MM.1S (cell line): ENCODE data around the gene UBE2QL1.

ENCODE experiments used
- DNase-seq: peaks from one replicate; pipeline ENCODE4 v3.0.0-alpha.2; 2015
- H2AFZ ChIP-seq: fragments of 300-600 bp; sonication (generic); 2 replicates; pipeline ENCODE4 v1.6.0; 2016; ENCODE audit warnings: antibody characterized with exemption, low read length
- H3F3A ChIP-seq: fragments of 300-600 bp; sonication (generic); 2 replicates; pipeline ENCODE4 v1.6.1; 2016; ENCODE audit warnings: mild to moderate bottlenecking, antibody characterized with exemption, low read length, moderate library complexity, mixed read lengths; ENCODE audit not compliant: insufficient read depth
- H3K27ac ChIP-seq: fragments of 300-600 bp; sonication (generic); 2 replicates; pipeline ENCODE4 v1.5.1; 2016; ENCODE audit warnings: mild to moderate bottlenecking, low read length
- H3K27me3 ChIP-seq: fragments of 300-600 bp; sonication (generic); replicated peaks from 2 replicates; pipeline ENCODE4 v1.6.0; 2016; ENCODE audit warnings: low read length; ENCODE audit not compliant: insufficient read depth
- H3K36me3 ChIP-seq: fragments of 300-600 bp; sonication (generic); replicated peaks from 2 replicates; pipeline ENCODE4 v1.6.1; 2016; ENCODE audit warnings: mild to moderate bottlenecking, low read length, mixed read lengths; ENCODE audit not compliant: insufficient read depth
- H3K4me1 ChIP-seq: fragments of 300-600 bp; sonication (generic); 2 replicates; pipeline ENCODE4 v1.6.1; 2016; ENCODE audit warnings: low read length, mixed read lengths
- H3K4me2 ChIP-seq: fragments of 300-600 bp; sonication (generic); 2 replicates; pipeline ENCODE4 v1.6.0; 2016; ENCODE audit warnings: low read depth, low read length
- H3K4me3 ChIP-seq: fragments of 300-600 bp; sonication (generic); 2 replicates; pipeline ENCODE4 v1.5.1; 2016; ENCODE audit warnings: low read length, mixed read lengths
- H3K79me2 ChIP-seq: fragments of 300-600 bp; sonication (generic); 2 replicates; pipeline ENCODE4 v1.6.1; 2016; ENCODE audit warnings: mixed run types, low read length, mixed read lengths
- H3K9ac ChIP-seq: fragments of 300-600 bp; sonication (generic); 2 replicates; pipeline ENCODE4 v1.6.1; 2016; ENCODE audit warnings: low read length, mixed read lengths
- H3K9me2 ChIP-seq: fragments of 300-600 bp; sonication (generic); replicated peaks from 2 replicates; pipeline ENCODE4 v1.6.1; 2016; ENCODE audit warnings: mild to moderate bottlenecking, low read length, mixed read lengths; ENCODE audit not compliant: insufficient read depth
- H3K9me3 ChIP-seq: fragments of 300-600 bp; sonication (generic); replicated peaks from 2 replicates; pipeline ENCODE4 v1.6.1; 2016; ENCODE audit warnings: mild to moderate bottlenecking, low read length, mixed read lengths; ENCODE audit not compliant: insufficient read depth
- H4K20me1 ChIP-seq: fragments of 300-600 bp; sonication (generic); 2 replicates; pipeline ENCODE4 v1.6.1; 2016; ENCODE audit warnings: mild to moderate bottlenecking, low read length, moderate library complexity, mixed read lengths; ENCODE audit not compliant: insufficient read depth
- CTCF ChIP-seq: fragments of 300-600 bp; sonication (generic); IDR thresholded peaks from 2 replicates; pipeline ENCODE4 v1.5.1; 2016; ENCODE audit warnings: antibody characterized with exemption, low read length, mixed read lengths
- EZH2 ChIP-seq: fragments of 300-600 bp; sonication (generic); optimal IDR thresholded peaks from 2 replicates; pipeline ENCODE3; 2017; ENCODE audit warnings: low read depth, mild to moderate bottlenecking, antibody characterized with exemption, low read length, mixed read lengths
- EZH2phosphoT487 ChIP-seq: fragments of 300-600 bp; sonication (generic); IDR thresholded peaks from 2 replicates; pipeline ENCODE4 v1.6.1; 2018; ENCODE audit warnings: antibody characterized with exemption, low read length

UBE2QL1 gene

GRCh38 chr5:6520201-6520600 is 71.5 kb downstream of the UBE2QL1 start:
- Histone ChIP-seq H3K27ac (no peak overlapping the region), H3K36me3 (no peaks in the 10 kb centered on the region), H3K4me2 (no peak overlapping the region), H3K9ac (no peak overlapping the region), H3K4me3 (no peak overlapping the region), H3K79me2 (no peaks in the 10 kb centered on the region), H2AFZ (no peak overlapping the region), H3K4me1 (no peaks in the 10 kb centered on the region), H3K9me3 (no peaks in the 10 kb centered on the region), H4K20me1 (no peaks in the 10 kb centered on the region), H3K27me3 (no peaks in the 10 kb centered on the region), H3F3A (no peaks in the 10 kb centered on the region), H3K9me2 (no peaks in the 10 kb centered on the region)
- DNase-seq: no peak
- TF ChIP-seq CTCF: no peak
- no peak for TF ChIP-seq EZH2phosphoT487
- TF ChIP-seq EZH2: no peak

- no peaks in the 10 kb centered on the region for H3K79me2 ChIP-seq
- no peaks in the 10 kb centered on the region for H3F3A ChIP-seq
- no peaks in the 10 kb centered on the region for H3K9me3 ChIP-seq
- H3K27me3 ChIP-seq: no peaks in the 10 kb centered on the region
- no peak overlapping the region for H3K4me2 ChIP-seq
- no peaks in the 10 kb centered on the region for H3K9me2 ChIP-seq
- H3K4me1 ChIP-seq: no peaks in the 10 kb centered on the region
- H3K9ac ChIP-seq: no peak overlapping the region
- no peak overlapping the region for H3K27ac ChIP-seq
- H4K20me1 ChIP-seq: no peaks in the 10 kb centered on the region
- no peak for DNase-seq
- TF ChIP-seq EZH2: no peak
- TF ChIP-seq CTCF: no peak
- no peak for TF ChIP-seq EZH2phosphoT487
- no peak overlapping the region for H3K4me3 ChIP-seq
- no peaks in the 10 kb centered on the region for H3K36me3 ChIP-seq
- H2AFZ ChIP-seq: no peak overlapping the region
Measured at GRCh38 chr5:6522331-6522730, 73.7 kb downstream of the UBE2QL1 start.

GRCh38 chr5:6522923-6523322 is 74.3 kb downstream of the UBE2QL1 start:
- H3K36me3 ChIP-seq: no peaks in the 10 kb centered on the region
- no peaks in the 10 kb centered on the region for H3K4me1 ChIP-seq
- no peak overlapping the region for H3K4me3 ChIP-seq
- no peaks in the 10 kb centered on the region for H3F3A ChIP-seq
- no peaks in the 10 kb centered on the region for H3K9me3 ChIP-seq
- no peaks in the 10 kb centered on the region for H3K79me2 ChIP-seq
- no peaks in the 10 kb centered on the region for H3K9me2 ChIP-seq
- no peak for TF ChIP-seq EZH2phosphoT487
- TF ChIP-seq CTCF: no peak
- TF ChIP-seq EZH2: no peak
- H3K9ac ChIP-seq: no peak overlapping the region
- DNase-seq: no peak
- H3K4me2 ChIP-seq: no peak overlapping the region
- no peaks in the 10 kb centered on the region for H3K27me3 ChIP-seq
- no peaks in the 10 kb centered on the region for H4K20me1 ChIP-seq
- H2AFZ ChIP-seq: no peak overlapping the region
- no peak overlapping the region for H3K27ac ChIP-seq
